ENCODE measurements around the gene WNT3A. TPM values are rescaled to one million over a fixed set of nuclear protein-coding genes. Genes with fewer than 3 reads are reported as not detected.

WNT3A gene
- total and polyA plus RNA-seq, 9 of the 15 experiments (the other 6 are each of a cell fraction or from before 2014, with no cell fraction given): not detected

- no peak for TF ChIP-seq BCLAF1 (IDR thresholded peaks at IDR 0.05; ENCODE audit: borderline replicate concordance in 1 of 2, control insufficient read depth in 1 of 2, low read depth in 2 of 2, low read length in 1 of 2)
- TF ChIP-seq NFE2 (IDR thresholded peaks at IDR 0.05; ENCODE audit: low read depth): no peak
- TF ChIP-seq ZNF232 (CRISPR knock-in tag; IDR thresholded peaks at IDR 0.05): peak; percentile 41; the same call in 1 of the 2 replicates
- peak; percentile 65; the same call in 1 of the 2 replicates for TF ChIP-seq ZFPM2 (CRISPR knock-in tag; IDR thresholded peaks at IDR 0.05)
- no peak for TF ChIP-seq ETS2 (tag; IDR thresholded peaks at IDR 0.05; ENCODE audit: borderline replicate concordance, poor library complexity, severe bottlenecking)
- TF ChIP-seq ERF (CRISPR knock-in tag; IDR thresholded peaks at IDR 0.05): peak; percentile 67; the same call in 1 of the 2 replicates
- TF ChIP-seq ZBTB12 (CRISPR knock-in tag; IDR thresholded peaks at IDR 0.05): peak; percentile 100
- TF ChIP-seq HMGXB4 (CRISPR knock-in tag; IDR thresholded peaks at IDR 0.05): peak; percentile 79; the same call in 1 of the 2 replicates
- peak; percentile 85 for TF ChIP-seq JUND (IDR thresholded peaks at IDR 0.05; ENCODE audit: borderline replicate concordance, low read depth, low read length)
- peak; percentile 62; the same call in 1 of the 3 replicates for TF ChIP-seq JUND (tag; IDR thresholded peaks at IDR 0.05; ENCODE audit: borderline replicate concordance, low read depth, low read length)
- TF ChIP-seq KDM1A (IDR thresholded peaks at IDR 0.05): no peak
- TF ChIP-seq TAL1 (IDR thresholded peaks at IDR 0.05): no peak
- no peak for TF ChIP-seq RBM25 (IDR thresholded peaks at IDR 0.05; ENCODE audit: low read depth, low read length, severe bottlenecking)
- no peak for TF ChIP-seq HOMEZ (CRISPR knock-in tag; IDR thresholded peaks at IDR 0.05)
- no peak for TF ChIP-seq GTF2A2 (tag; IDR thresholded peaks at IDR 0.05)
- no peak for TF ChIP-seq BRF2 (IDR thresholded peaks at IDR 0.05; ENCODE audit: borderline replicate concordance, insufficient read depth, insufficient read length)
- TF ChIP-seq ETV5 (CRISPR knock-in tag; IDR thresholded peaks at IDR 0.05; ENCODE audit: low read depth): peak; percentile 76
- peak; percentile 95 for TF ChIP-seq L3MBTL2 (IDR thresholded peaks at IDR 0.05)
These were observed 96.2 kb downstream of the WNT3A start, which contains the start of gene C1orf35 (continued) for GRCh38 chr1:228102791-228103620.
